Transverse colon (tissue), 4 donors: ENCODE measurements around the gene ALDH16A1. TPM values are rescaled to one million over a fixed set of nuclear protein-coding genes. Genes with fewer than 3 reads are reported as not detected.

Source experiments
- DNase-seq: peaks from one replicate; pipeline ENCODE4 v3.0.0-alpha.2; 2019
- H3K27ac ChIP-seq, 4 donors: fragments of 200-600 bp; sonication (generic); 2 replicates each; pipeline ENCODE4 v1.5.1; 2016 to 2018; ENCODE audit warnings: inconsistent platforms in 4 of 4
- H3K27me3 ChIP-seq: fragments of 200-600 bp; sonication (generic); 2 replicates; pipeline ENCODE4 v1.5.1; 2017; ENCODE audit warnings: inconsistent platforms
- H3K36me3 ChIP-seq, 4 donors: fragments of 200-600 bp; sonication (generic); 2 replicates each; pipeline ENCODE4 v1.5.1; 2017 to 2019; ENCODE audit warnings: inconsistent platforms in 4 of 4
- H3K4me1 ChIP-seq, 4 donors: fragments of 200-600 bp; sonication (generic); 2 replicates each; pipeline ENCODE4 v1.5.1; 2017 to 2020; ENCODE audit warnings: inconsistent platforms in 4 of 4
- H3K4me3 ChIP-seq, 4 donors: fragments of 200-600 bp; sonication (generic); 1 replicate in 1 of 4; 2 replicates in 3 of 4; pipeline versions ENCODE4 v1.5.1 to v1.6.1; 2017 to 2019; ENCODE audit warnings: inconsistent platforms in 4 of 4
- H3K9me3 ChIP-seq, 2 donors: fragments of 200-600 bp; sonication (generic); 2 replicates each; pipeline ENCODE4 v1.5.1; 2017 to 2019; ENCODE audit warnings: inconsistent platforms in 2 of 2
- EP300 ChIP-seq: sonication (generic); formaldehyde crosslinking; IDR thresholded peaks from one replicate; pipeline ENCODE4 v1.6.1; 2017; ENCODE audit warnings: antibody characterized with exemption, low read depth
- POLR2A ChIP-seq: fragments of 450-650 bp; IDR thresholded peaks from one replicate; pipeline ENCODE4 v1.6.1; 2016; ENCODE audit warnings: antibody characterized with exemption, mild to moderate bottlenecking, moderate library complexity
- POLR2AphosphoS5 ChIP-seq, 3 donors: sonication (generic); formaldehyde crosslinking; IDR thresholded peaks; one replicate each; pipeline ENCODE4 v1.6.1; 2016; ENCODE audit warnings: antibody characterized with exemption in 3 of 3
- WGBS, 2 donors: methylation state at CpG; one replicate each; pipeline ENCODE4 v1.1.5; 2018; ENCODE audit warnings: low coverage in 1 of 2; 5-methylcytosine and 5-hydroxymethylcytosine counted together
- in situ Hi-C, 4 donors: fragments of 200-750 bp; cut with MboI; loops; one replicate each; pipeline versions ENCODE4 v1.15.0 to v1.15.1; 2017; ENCODE audit warnings: low sequenced_read_pairs in 3 of 4, low pct_ligation_motif_present in 1 of 4, low pct_unique_long_range_greater_than_20kb in 1 of 4
- intact Hi-C: fragments of 100-400 bp; cut with DNase I; formaldehyde crosslinking; loops from one replicate; pipeline ENCODE4 v1.15.1; 2023; ENCODE audit warnings: low total_unique reads
- total RNA-seq, 4 donors: library from RNA; depleted of rRNA; stranded (reverse); fragments of >200 nt; gene quantifications; one replicate each; pipeline ENCODE4 v1.1.0, GENCODE V29; 2016
- TF ChIP-seq, protein P1 (sequence below), 5 experiments: fragments of 200-600 bp in 3 of 5; fragments of 450-650 bp in 2 of 5; sonication (generic) in 3 of 5; IDR thresholded peaks; 1 replicate in 2 of 5; 2 replicates in 3 of 5; pipeline ENCODE4 v1.5.1; 2016 to 2017; ENCODE audit warnings: antibody characterized with exemption in 5 of 5, inconsistent platforms in 3 of 5, mild to moderate bottlenecking in 2 of 5, moderate library complexity in 1 of 5

Gene ALDH16A1
- total RNA-seq, 4 donors from 2014 or later, result 24.3 to 465 (median 43.1) TPM

DNA sequence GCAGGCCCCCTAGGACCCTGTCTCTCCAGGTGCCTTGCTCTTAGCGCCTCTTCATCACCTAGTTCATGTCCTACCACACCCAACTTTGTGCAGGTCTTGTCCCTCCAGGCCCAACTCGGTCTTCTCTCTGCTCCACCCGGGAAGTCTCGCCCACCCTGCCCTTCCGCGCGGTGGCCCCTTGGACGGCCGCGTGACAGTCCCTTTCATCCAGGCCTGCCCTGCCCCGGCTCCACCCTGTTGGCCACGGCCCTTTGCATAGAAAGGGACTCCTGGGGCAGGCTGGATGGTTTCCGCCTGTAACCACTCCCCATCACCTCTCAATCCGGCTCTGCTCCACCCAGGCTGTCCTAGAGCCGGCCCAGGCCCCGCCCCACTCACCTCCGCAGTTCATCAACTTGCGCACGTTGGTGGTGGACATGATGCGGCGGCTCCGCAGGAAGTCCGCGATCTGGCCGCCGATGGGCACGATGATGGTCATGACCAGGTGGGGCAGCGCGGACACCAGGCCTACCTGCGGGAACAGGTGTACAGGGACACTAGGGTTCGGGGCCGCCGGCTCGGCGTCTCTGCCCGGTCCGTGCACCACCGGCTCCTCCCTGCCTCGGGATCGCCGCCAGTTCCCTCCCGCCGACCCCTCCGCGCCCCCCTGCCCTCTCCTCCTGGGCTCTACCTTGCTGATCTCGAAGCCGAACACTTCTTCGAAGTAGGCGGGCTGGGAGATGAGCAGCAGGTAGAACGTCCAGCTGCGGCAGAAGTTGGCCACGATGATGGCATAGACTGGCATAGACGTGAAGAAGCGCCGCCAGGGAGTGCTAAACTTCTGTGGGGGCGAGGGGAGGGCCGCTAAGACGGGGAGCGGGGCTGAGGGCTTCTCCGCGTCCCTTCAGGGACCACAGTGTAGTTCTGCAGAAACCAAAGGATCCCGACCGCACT is 20.6 kb upstream of the ALDH16A1 start:
- no peak for TF ChIP-seq EP300
- TF ChIP-seq, protein P1, sequence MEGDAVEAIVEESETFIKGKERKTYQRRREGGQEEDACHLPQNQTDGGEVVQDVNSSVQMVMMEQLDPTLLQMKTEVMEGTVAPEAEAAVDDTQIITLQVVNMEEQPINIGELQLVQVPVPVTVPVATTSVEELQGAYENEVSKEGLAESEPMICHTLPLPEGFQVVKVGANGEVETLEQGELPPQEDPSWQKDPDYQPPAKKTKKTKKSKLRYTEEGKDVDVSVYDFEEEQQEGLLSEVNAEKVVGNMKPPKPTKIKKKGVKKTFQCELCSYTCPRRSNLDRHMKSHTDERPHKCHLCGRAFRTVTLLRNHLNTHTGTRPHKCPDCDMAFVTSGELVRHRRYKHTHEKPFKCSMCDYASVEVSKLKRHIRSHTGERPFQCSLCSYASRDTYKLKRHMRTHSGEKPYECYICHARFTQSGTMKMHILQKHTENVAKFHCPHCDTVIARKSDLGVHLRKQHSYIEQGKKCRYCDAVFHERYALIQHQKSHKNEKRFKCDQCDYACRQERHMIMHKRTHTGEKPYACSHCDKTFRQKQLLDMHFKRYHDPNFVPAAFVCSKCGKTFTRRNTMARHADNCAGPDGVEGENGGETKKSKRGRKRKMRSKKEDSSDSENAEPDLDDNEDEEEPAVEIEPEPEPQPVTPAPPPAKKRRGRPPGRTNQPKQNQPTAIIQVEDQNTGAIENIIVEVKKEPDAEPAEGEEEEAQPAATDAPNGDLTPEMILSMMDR (IDR thresholded peaks at IDR 0.05), result no peak
- no peak for TF ChIP-seq POLR2A
- no peak for TF ChIP-seq POLR2AphosphoS5 (IDR thresholded peaks at IDR 0.05)
- peak; percentile 50 for DNase-seq
- Histone ChIP-seq H3K9me3 (no peaks in the 10 kb centered on the region), H3K27me3 (peaks cover 100% of the 10 kb centered on the region), H3K4me3 (no peak overlapping the region), H3K27ac (no peak overlapping the region), H3K4me1 (peaks cover 6 to 14% (median 11%) of the 10 kb centered on the region in 4 donors), H3K36me3 (no peaks in the 10 kb centered on the region)
- in situ Hi-C loops, result no loop called here
- WGBS, 2 donors, result 0 to 24% methylated on average over 2 to 54 of the region's 63 CpGs
- intact Hi-C loops, result no loop called here

DNA sequence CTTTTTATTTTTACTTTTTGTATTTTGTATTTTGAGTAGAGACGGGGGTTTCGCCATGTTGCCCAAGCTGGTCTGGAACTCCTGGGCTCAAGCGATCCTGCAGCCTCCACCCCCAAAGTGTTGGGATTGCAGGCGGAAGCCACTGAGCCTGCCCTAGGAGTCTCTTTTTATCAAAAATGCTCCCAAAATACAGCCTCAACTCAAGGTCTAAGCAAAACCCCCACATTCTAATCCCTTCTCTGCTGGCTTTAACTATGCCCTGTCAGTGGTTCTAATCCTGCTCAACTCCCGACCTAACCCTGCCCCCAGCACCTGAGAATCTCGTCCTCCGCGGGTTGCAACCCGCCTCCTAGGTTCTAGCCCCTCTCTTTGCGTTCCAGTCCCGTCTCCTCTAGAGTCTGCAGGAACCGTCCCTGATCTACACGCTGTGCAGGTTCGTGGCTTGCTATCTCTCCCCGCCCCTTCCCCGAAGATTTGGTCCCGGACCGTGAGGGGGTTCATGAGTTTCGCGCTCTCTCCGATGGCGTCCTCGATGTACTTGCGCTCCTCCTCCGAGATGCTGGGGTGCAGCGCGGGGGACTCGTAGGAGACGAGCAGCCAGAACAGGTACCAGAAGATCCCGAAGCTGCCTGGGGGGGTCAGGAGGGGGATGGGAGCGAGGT is 19.7 kb upstream of the ALDH16A1 start:
- intact Hi-C loops, result no loop called here
- TF ChIP-seq, protein P1 (IDR thresholded peaks at IDR 0.05), result no peak
- TF ChIP-seq POLR2A (no peak), POLR2AphosphoS5 (IDR thresholded peaks at IDR 0.05) (no peak), EP300 (no peak)
- H3K27ac ChIP-seq, result no peak overlapping the region
- H3K4me1 ChIP-seq, result peaks cover 0 to 6% (median 3%) of the 10 kb centered on the region in 4 donors
- H3K4me3 ChIP-seq, result no peak overlapping the region
- in situ Hi-C loops, result no loop called here
- no peaks in the 10 kb centered on the region for H3K36me3 ChIP-seq
- no peak for DNase-seq
- no peaks in the 10 kb centered on the region for H3K9me3 ChIP-seq
- 10 to 30% methylated on average over 2 to 31 of the region's 31 CpGs for WGBS, 2 donors
- H3K27me3 ChIP-seq, result peaks cover 100% of the 10 kb centered on the region

DNA sequence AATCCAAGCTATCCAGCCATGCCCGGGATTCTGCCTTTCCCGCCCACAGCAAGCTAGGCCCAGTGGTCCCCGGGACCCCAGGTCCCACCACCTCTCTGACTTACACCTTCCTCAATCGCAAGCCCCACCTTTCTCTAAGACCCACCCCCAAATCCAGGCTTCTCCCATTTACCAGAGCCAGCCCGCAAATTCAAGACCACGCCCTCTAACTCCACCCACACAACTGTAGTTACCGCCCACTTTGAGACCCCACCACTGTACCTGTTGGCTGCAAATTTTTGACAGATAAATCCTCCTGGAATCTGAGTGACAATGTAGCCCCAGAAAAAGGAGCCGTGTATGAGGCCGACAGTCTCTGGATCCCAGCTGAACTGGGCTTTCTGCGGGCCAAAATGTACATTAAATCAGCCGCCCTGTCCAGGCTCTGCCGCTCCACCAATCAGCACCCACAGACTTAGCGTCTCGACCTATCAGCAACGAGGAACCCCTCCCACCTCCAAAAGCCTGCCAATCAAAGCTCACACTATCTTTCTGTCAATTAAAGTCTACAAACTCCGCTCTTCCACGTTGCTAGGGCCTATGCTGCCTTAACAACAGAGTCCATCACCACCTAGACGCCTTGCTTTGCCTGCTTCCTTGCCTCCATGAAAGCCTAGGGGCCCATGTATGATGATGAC is 18.0 kb upstream of the ALDH16A1 start:
- no peak for DNase-seq
- H3K36me3 ChIP-seq, result no peaks in the 10 kb centered on the region
- WGBS, 2 donors, result 79 to 89% methylated on average over 13 to 18 of the region's 18 CpGs
- H3K27ac ChIP-seq, result no peak overlapping the region
- peaks cover 100% of the 10 kb centered on the region for H3K27me3 ChIP-seq
- H3K9me3 ChIP-seq, result no peaks in the 10 kb centered on the region
- TF ChIP-seq POLR2AphosphoS5 (IDR thresholded peaks at IDR 0.05) (no peak), POLR2A (no peak), EP300 (no peak)
- TF ChIP-seq, protein P1 (IDR thresholded peaks at IDR 0.05), result no peak
- H3K4me3 ChIP-seq, result no peak overlapping the region
- peaks cover 0 to 4% (median 0%) of the 10 kb centered on the region in 4 donors for H3K4me1 ChIP-seq
- intact Hi-C loops (no loop called here), in situ Hi-C loops (loop anchor here in 1 of 4 donors (5.0 kb wide), 1 partner anchor 43 kb away; no protein-coding TSS in a partner anchor)

DNA sequence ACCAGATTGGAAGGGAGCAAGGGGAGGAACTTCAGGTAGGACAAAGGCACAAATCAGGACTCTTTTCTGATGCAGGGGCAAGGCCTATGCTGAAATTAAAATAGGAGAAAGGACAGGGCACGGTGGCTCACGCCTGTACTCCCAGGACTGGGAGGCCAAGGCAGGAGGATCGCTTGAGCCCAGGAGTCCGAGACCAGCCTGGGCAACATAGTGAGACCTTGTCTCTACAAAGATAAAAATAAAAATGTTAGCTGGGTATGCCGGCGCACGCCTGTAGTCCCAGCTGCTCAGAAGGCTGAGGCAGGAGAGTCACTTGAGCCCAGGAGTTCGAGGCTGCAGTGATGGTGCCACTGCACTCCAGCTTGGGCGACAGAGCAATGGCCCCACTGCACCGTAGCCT is 17.4 kb upstream of the ALDH16A1 start:
- Histone ChIP-seq H3K9me3 (no peaks in the 10 kb centered on the region), H3K27ac (no peak overlapping the region), H3K4me1 (peaks cover 0 to 4% (median 0%) of the 10 kb centered on the region in 4 donors), H3K4me3 (no peak overlapping the region), H3K27me3 (peaks cover 100% of the 10 kb centered on the region), H3K36me3 (no peaks in the 10 kb centered on the region)
- no peak for DNase-seq
- TF ChIP-seq POLR2A, result no peak
- no peak for TF ChIP-seq EP300
- in situ Hi-C loops, result loop anchor here in 1 of 4 donors (5.0 kb wide), 1 partner anchor 43 kb away; no protein-coding TSS in a partner anchor
- intact Hi-C loops, result no loop called here
- WGBS, 2 donors, result 73% methylated on average over 10 of the region's 10 CpGs; no CpG with 5 or more reads in 1 of the 2 donors
